Measurements from ENCODE around the gene SLC24A3. TPM values are rescaled to one million over a fixed set of nuclear protein-coding genes. Genes with fewer than 3 reads are reported as not detected.
A peak's percentile ranks its signal among the peaks of the same experiment; 100 is the strongest.

Gene SLC24A3
- total RNA-seq, 1 donor from 2014 or later: 1.4 TPM

DNA sequence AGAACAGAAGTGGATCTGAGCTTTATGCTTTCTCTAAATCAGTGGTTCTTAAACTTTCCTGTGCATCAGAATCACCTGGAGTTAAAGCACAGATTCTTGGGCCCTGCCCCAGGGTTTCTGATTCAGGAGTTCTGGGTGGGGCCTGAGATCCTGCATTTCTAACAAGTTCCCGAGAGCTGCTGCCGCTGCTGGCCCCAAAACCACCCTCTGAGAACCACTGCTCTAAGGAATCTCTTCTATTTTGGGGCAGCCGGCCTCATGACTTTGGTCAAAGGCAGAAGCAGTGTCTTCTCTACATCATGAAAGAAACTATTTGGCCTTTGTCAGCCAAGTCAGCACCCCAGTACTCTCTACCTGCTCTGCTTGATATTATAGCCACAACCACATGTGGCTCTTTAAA lies 503.5 kb downstream of the SLC24A3 start:
- DNase-seq (ENCODE audit: missing footprints) (no peak), ATAC-seq (no peak)
- intact Hi-C loops (cut with DNase I): no loop called here

DNA sequence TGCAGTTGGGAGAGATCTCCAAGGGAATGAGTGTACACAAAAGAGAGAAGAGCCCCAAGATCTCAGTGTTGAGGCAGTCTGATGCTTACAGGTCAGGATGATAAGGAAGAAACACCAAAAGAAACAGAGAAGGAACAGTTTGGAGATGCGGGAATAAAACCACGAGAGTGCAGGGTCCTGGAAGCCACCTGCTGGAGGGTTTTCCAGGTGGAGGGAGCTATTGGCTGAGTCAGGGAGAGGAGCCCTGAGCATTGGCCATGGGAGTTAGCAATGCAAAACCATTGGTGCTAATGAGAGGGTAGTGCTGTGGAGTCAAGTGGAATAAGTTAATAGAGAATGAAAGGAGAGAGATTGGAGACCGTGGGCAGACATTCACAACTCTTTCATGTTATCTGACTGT lies 506.4 kb downstream of the SLC24A3 start:
- intact Hi-C loops (cut with DNase I): no loop called here
- ATAC-seq (no peak), DNase-seq (ENCODE audit: missing footprints) (no peak)

DNA sequence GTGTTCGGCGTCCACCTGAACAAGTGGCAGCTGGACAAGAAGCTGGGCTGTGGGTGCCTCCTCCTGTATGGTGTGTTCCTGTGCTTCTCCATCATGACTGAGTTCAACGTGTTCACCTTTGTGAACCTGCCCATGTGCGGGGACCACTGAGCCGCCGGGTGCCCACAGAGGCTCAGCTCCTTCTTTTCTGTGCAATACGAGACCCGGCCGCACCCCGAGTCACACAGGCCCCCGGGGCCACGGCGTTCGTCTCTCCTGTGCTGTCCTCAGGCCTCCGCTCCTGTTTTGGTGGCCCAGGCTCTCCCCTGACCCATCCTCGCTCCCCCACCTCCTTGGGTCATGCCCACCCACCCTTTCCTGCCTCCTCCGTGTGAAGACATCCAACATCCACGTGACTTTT lies 508.5 kb downstream of the SLC24A3 start:
- DNase-seq (ENCODE audit: missing footprints): no peak

DNA sequence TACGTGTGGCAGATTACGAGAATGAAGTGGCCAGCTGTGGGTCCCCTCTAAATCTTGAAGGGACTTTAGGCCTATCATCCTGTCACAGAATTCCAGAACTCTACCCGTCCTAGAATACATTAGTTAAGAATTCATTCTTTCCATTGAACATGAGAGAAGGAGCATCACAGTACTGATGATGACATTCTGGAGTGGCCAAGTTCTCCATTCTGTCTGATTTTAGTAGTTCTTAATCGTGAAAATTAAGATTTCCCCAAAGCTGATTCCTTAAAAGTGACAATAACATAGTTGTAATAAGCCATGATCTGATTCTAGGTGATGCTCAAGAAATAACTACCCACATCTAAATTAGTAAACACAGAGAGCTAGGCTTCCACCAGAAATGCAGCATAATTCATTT lies 510.6 kb downstream of the SLC24A3 start:
- DNase-seq (ENCODE audit: missing footprints): no peak
- intact Hi-C loops (cut with DNase I): no loop called here
- ATAC-seq: no peak

More for the DNA sequence above, 508.5 kb downstream of the SLC24A3 start:
- no peak for ATAC-seq
- intact Hi-C loops (cut with DNase I): no loop called here

DNA sequence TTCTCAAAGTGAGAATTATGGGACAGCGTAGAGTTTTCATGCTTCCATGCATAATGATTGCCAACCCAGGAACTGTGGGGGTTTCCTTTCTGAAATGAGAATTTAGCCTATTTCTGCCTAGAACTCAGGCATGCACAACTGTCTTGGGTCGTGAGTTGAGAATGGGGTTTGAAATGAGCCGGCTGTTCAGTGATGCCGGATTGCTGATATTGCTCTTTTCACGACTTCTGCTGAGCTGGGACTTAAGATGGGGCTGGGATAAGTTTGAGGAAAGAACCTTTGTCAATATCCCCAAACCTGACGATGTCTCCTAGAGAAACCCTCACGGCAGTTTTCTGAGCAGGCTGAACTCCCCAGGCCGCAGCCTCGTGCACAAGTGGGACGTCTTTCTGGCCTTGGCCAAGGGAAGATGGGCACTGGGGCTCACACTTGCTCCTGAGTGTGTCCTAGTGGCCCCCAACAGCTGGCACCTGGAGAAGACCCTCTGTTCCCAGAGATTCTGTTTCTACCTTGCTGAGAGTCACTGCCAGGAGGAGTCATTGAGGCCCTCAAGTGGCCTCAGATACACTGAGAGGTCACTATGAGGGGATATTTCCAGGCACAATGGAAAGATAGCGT lies 511.5 kb downstream of the SLC24A3 start:
- intact Hi-C loops (cut with DNase I): no loop called here

DNA sequence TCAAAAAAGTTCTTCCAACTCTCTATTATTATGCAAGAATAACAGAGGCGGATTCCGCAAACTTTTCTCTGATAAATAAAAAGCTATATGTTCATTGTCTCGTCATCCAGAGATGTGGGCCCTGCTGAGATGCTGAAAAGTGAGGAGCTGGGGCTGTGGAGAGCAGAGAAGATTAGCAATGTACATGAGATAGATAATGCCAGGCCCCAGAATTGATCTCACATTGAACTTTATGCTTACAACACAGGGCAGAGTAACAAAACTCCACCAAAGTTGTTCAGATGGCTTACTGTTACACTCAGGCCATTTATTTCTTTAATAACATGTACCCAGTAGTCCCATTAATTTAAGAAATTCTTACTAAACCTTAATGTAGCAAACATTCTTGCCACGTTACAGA lies 512.9 kb downstream of the SLC24A3 start:
- DNase-seq (ENCODE audit: missing footprints): no peak
- no peak for ATAC-seq
- intact Hi-C loops (cut with DNase I): no loop called here

More for the DNA sequence above, 511.5 kb downstream of the SLC24A3 start:
- no peak for DNase-seq (ENCODE audit: missing footprints)
- ATAC-seq: no peak

DNA sequence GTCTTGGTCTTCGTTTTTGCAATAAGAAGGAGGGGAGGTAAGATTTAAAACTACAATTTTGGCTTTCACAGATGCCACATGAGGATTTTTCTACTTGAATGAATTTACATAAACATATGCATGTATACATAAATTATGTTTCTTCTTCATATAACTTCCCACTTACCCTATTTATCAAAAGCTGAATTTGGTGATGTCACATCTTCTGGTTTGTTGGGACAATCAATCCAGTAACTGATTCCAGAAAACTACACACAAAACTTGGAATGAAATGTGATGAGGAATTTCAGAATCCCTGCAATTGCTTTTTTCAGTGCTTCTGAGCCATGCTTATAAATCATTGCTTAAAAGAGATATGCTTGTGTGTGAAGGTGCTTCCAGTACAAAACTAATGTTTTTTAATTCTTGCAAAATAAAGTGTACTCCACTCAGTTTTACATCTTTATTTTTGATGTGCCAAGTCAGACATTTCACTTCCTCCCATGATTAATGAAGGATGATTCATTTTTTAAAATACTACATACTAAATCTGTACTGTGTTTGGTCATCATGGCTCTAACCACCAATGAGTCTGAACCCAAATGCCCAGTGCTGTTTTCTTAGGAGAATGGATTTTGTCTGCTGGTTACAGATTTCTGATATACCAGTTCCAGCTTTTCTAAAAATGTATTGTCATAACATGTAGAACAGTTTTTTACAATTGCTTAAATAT lies 513.5 kb downstream of the SLC24A3 start:
- ATAC-seq (no peak), DNase-seq (ENCODE audit: missing footprints) (no peak)
- intact Hi-C loops (cut with DNase I): no loop called here

DNA sequence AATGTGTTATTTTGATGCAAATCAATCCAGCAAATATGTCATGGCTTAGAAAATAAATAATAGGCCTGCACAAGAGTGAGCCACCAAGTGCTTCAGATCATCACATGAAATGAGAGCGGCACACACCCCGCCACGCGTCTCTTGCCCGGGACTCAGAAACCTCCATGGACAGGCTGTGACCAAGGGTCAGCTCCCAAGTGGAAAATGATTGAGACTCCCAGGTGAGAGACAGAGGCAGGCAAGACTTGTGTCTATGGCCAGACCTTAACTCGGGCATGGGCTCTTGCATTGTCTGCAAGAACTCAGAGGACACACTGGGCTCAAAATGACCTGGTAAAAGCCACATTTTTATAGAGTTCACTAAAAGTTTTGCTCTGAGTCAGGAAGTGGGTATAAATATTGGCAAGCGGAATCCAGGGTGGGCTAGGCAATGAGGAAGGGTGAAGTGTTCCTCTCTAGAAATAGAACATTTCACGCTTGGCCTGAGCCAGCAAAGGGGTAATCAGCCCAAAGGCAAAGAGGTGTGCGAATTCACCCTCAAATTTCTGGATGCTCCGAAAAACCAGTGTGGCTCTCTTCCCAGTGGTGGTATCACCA lies 514.9 kb downstream of the SLC24A3 start:
- ATAC-seq: no peak
- no peak for DNase-seq (ENCODE audit: missing footprints)
- intact Hi-C loops (cut with DNase I): no loop called here

DNA sequence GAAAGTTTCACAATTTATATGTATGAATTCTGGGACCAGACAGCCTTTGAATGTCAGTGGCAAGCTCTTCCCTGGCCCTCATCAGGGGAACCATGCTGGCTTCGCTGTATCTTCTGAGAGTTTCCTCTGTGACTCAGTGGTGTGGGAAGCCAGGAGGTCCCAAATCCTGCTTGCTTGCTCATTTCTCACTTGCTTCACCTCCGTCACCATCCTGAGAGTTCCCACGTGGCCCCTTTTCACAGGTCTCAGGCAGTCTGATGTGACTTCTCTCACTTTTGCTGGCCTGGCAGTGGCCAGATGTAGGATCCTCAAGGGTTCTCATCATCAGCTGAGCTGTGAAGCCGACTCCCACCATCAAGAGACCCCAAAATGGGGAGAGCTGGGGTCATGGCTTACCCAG lies 517.2 kb downstream of the SLC24A3 start:
- DNase-seq (ENCODE audit: missing footprints) (no peak), ATAC-seq (no peak)
- intact Hi-C loops (cut with DNase I): no loop called here

DNA sequence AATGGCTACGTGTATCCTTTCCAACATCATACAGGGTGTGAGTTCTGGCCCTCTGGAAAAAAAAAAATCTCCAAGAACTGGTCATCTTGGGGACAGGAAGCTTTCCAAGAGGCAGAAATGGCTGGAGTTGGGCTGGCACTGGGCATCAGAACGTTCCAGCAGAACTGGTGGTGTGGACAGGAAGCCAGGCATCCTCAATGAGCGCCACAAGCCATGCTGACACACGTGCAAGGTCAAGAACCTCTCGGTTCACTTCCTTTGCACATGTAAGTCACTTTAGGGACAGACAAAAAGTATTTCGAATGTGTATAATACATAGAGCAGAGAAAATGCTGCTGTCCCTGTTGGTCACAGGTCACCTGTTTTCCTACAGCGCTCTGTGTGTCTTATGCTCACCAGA lies 518.3 kb downstream of the SLC24A3 start:
- intact Hi-C loops (cut with DNase I): no loop called here
- DNase-seq (ENCODE audit: missing footprints) (no peak), ATAC-seq (no peak)

DNA sequence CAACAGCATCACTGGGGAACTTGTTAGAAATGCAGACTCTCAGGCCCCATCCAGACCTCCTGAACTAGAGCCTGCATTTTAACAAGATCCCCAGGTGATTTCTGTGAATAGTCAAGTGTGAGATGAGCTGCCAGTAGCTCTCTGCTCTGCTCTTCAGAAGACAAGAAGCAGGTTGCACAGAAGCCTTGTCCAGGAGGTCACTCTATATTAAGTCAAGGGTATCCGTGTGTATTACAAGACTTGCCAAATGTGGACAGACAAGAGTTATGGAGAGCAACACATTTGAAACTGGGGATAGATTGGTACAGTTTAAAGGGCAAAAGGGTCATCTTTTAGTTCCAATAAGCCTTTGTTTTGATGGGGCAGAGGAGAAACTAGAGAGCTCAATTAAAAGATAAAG lies 522.4 kb downstream of the SLC24A3 start:
- intact Hi-C loops (cut with DNase I): loop anchor here (5.0 kb wide), 1 partner anchor 38 kb away; no protein-coding TSS in a partner anchor
- ATAC-seq: peak; percentile 20
- no peak for DNase-seq (ENCODE audit: missing footprints)

DNA sequence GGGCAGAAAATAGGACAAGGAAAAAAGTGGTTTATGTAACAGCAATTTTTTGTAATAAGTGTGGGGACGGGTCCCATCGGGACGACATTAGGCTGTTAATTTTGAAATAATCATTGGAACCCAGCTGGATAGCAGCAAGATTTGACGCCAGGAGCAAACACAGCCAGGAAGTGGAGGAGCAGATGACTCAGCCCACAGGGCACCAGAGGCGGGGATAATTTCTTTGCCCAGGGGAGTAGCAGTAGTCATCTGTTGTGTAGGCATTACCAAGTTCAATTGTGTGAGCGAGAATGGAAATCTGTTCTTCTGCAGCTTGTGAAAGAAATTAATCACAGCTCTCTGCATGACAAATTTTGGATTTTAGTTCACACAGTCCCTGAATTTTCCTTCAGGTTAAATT lies 523.0 kb downstream of the SLC24A3 start:
- intact Hi-C loops (cut with DNase I): loop anchor here (5.0 kb wide), 1 partner anchor 38 kb away; no protein-coding TSS in a partner anchor
- DNase-seq (ENCODE audit: missing footprints) (peak; percentile 75), ATAC-seq (peak; percentile 96)

DNA sequence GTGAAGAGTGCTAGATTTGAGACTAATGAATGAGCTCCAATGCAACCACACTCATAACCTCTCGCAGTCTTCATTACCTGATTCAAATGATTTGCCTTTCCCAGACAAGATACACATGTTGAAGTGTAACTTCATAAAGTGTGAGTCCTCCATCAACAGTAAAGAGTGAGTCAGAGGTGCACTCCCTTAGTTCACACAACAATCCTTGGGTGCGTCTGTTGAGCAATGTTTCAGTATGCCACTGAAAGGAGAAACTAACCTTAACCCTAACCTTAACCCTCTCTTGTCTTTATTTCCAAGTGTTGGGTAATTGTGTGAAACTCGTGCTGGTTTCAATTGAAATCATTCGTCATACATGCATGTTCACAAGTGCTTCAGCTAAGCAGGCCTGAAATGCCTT lies 524.6 kb downstream of the SLC24A3 start:
- intact Hi-C loops (cut with DNase I): loop anchor here (5.0 kb wide), 1 partner anchor 40 kb away; no protein-coding TSS in a partner anchor
- no peak for ATAC-seq

DNA sequence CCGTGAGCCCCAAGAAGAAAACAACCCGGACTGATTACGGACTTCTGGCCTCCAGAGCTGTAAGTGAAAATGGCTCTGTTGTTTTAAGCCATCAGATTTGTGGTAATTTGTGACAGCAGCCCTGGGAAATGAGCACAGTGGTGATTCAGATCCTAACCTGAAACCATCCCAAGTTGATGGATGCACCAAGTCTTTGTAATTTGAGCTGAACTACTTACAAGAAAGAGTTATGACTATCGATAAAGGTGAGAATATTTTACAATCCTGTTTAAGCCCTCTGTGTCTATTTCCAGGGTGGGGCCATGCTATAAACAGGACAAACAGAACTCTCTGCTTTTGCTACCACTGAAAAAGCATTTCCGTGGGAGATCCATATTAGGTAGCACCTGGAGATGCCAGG lies 526.5 kb downstream of the SLC24A3 start:
- DNase-seq (ENCODE audit: missing footprints) (no peak), ATAC-seq (no peak)
- intact Hi-C loops (cut with DNase I): loop anchor here (5.0 kb wide), 1 partner anchor 42 kb away; no protein-coding TSS in a partner anchor

More for the DNA sequence above, 524.6 kb downstream of the SLC24A3 start:
- no peak for DNase-seq (ENCODE audit: missing footprints)

DNA sequence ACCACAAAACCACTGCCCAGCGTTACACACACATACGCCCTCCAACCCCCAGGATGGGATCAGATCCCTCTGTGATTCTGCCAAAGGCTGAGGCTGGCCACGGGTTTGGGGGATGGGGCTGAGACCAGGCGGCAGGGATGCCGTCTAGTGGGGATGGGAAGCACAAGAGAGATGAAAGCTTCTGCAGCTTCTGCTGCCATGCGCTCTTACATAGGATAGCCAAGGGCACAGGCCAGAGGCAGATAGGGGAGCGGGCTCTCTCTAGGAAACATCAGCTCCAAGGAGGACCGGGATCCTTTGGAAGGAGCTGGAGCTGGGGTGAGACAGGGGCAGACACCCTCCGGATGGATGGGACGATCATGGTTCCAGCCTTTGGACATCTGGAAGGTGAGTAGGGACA lies 526.9 kb downstream of the SLC24A3 start:
- no peak for ATAC-seq
- intact Hi-C loops (cut with DNase I): loop anchor here (5.0 kb wide), 1 partner anchor 42 kb away; no protein-coding TSS in a partner anchor
- DNase-seq (ENCODE audit: missing footprints): no peak

DNA sequence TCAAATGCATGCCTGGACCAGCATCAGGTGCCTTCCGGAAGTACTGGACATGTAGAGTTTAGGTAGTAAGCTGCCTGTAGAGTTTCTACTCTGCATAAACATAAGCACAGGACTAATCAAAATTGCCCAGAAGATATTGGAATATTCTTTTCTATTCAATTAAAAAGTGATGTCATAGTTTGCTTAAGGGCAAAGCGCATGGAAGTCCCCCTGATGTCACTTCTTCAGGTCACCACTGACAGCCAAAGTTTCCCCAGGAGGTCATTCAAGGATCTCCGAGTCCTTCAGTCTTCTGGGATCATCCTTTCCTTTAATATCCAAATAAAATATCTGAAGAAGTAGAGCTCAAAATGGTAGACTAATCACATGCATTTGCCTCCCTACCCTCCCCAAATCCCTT lies 528.1 kb downstream of the SLC24A3 start:
- no peak for DNase-seq (ENCODE audit: missing footprints)
- intact Hi-C loops (cut with DNase I): no loop called here
- no peak for ATAC-seq

DNA sequence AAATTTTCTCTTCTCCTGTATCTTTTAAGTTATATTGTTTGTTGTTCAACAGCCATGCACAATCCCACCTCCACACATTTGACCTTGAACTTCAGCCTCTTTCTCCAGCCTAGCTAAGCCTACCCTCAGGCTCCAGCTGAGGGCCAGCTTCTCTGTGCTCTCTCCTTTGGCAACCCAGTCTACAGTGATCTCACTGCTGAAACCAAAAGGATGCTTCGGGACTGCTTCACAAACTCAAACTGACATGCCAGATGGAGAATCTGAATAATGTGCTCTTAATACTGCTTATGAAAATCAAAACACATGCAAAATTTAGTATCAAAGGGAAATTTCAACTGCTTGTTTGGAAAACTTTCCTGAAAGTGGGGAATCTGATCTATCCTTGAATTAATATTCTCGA lies 529.5 kb downstream of the SLC24A3 start:
- no peak for DNase-seq (ENCODE audit: missing footprints)
- intact Hi-C loops (cut with DNase I): no loop called here
- ATAC-seq: no peak

DNA sequence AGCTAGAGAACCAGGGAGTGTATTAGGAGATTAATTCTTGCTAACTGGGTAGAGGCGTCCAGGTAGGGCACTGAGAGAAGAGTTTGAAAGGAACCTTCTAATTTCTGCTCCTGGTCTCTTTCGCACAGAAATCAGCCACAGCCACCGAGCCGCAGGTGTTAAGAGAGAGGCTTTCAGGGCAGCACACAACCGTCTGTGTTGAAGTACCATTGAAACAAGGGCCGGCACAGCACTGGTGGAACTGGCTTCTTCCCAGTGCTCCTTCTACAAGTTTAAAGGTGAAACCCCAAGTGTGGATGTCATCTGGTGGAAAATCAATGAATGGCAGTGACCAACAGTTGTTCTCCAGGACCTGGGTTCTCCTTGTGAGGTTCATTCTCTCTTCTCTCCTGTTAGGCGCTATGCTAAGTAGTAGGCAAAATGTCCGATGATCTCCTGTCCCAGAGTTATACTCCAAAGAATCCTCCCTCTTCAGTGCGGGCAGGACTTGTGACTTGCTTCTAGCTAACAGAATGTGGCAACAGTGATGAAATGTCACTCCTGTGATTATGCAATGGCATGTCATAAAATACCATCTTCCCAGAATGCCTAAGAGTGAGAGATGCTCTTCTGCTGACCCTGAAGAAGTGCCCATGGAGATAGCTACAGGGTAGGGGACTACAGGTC lies 530.7 kb downstream of the SLC24A3 start:
- DNase-seq (ENCODE audit: missing footprints): no peak
- ATAC-seq: no peak
- intact Hi-C loops (cut with DNase I): no loop called here

DNA sequence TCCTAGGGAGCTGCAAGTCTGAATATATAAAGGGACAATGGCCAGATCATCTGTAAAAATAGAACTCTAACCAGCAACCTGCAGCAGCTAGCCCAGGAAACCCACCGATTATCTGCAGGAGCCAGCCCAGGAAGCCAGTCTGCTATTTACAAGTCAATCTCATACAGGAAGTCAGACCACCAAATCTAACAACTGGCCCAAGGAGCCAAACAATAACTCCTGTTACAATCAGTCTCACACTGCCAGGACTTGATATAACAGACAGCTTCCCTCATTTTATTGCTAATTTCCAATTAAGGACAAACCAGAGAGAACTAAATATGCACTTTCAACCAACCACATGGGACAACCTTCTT lies 531.2 kb downstream of the SLC24A3 start:
- no peak for ATAC-seq
- no peak for DNase-seq (ENCODE audit: missing footprints)
- intact Hi-C loops (cut with DNase I): no loop called here

DNA sequence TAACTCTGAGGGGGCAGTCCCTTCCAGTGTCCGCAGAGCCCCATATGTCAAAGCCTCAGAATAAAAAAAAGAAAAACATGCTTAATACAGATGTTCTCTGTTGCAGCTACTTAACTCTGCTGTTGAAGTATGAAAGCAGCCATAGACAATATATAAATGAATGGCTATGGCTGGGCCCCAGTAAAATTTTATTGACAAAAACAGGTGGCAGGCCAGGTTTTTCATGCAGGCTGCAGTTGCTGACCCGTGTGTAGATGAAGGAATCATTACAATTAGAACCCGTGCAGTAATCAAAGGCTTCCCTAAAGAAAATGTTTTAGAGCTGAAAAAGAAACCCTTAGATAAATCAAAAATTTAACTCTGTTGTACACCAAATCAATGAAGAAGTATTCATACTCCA lies 532.7 kb downstream of the SLC24A3 start:
- intact Hi-C loops (cut with DNase I): no loop called here
- DNase-seq (ENCODE audit: missing footprints) (no peak), ATAC-seq (no peak)
